GM21529 (cell line): ENCODE results near the gene BEX3.
"Not testable (repeated sequence)": the region's sequence is repeated elsewhere in the genome, so short reads cannot be mapped to it uniquely, and the experiment has no call there.

Source experiments
- ATAC-seq: cut with Tn5 transposase; IDR thresholded peaks from one replicate; pipeline ENCODE4 v1.9.1; 2021; ENCODE audit not compliant: unreplicated experiment

Gene BEX3

DNA sequence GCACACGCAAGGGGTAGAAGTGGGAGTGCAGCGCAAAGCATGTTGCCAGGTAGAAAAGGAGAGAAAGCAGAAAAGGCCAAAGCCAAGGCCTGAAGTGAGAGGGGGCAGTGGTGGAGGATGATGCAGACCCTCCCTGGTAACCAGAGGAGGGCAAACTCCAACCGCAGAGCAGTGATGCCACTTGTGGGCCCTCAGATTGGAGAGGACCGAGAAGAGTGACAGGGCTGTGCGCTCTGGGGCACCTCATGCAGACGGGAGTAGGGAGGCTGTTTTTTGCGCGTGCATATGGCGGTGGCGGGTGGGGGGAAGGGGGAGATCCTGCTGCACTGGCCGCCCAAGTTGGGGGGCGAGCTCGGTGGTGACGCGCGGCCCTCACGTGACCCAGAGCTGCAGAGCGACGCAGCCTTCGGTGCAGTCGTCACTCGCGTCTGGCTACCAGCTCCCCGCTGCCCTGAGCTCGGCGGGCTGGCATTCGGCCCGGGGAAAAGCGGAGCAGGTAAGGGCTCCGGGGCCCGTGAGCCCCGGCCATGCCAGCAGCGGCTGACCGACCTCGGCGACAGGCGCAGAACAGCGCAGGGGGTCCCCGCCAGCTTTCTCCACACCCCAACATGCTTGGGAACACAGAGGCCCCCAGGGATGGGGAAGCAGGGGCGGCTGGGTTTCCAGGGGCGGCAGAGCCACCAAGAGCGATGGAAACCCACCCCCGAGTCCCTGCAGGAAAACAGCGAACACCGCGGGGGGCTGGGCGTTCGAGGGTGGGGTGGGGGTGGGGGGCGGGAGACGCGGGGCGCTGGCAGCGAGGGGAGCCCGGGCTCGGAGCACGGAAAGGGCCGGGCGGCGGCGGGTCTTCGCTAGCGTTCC is at the start of gene BEX3:
Gene BEX3 (plus strand): TSS at position 421 of the 861 bp plus-strand sequence. CDS start 984 bp downstream, outside the sequence.
- no peak for ATAC-seq

- ATAC-seq = no peak
Measured at GRCh38 chrX:103329991-103330390, 46.3 kb upstream of the BEX3 start, which contains the start of gene TCEAL7. Gene TCEAL7, plus strand, starts transcription at chrX:103330239. Its CDS starts 1,165 bp downstream, at chrX:103331404.

GRCh38 chrX:103330681-103331288 is 45.6 kb upstream of the BEX3 start:
- ATAC-seq = no peak

DNA sequence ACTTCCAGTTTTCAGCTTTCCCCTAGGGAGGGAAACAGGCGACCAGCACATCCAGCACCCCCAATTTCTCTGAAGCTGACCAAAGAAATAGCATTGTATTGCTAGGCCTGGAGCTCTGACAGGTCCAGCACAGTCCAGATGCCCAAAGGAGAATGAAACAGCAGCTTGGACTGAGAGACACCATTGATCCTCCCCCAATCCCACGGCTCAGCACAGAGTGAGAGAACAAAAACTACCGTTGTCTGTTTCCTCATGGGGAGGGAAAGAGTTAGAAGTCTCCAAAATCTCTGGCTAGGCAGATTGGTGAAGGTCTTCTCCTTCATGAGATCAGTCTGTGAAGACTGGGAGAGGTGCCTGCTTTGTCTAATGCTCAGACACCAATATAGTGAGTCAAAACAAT is 37.7 kb upstream of the BEX3 start:
- ATAC-seq = no peak

DNA sequence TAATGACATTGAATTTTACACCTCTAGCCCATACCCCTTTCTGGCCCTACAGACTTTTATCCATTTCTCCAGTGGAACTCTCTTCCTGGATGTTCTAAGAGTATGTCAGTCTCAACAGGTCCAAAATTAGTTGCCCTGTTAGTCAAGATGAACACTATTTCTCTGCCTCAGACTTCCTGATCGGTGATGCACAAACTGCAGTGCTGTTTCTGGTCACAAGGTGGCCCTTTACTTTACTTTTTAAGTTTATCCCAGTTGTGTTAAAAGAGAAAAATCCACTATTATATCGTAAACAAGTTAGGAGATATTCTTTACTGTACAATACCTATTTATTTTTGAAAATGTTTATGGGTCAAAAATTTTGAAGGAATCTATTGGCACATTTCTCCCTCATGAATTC is 33.2 kb upstream of the BEX3 start:
- ATAC-seq = peak; percentile 78

DNA sequence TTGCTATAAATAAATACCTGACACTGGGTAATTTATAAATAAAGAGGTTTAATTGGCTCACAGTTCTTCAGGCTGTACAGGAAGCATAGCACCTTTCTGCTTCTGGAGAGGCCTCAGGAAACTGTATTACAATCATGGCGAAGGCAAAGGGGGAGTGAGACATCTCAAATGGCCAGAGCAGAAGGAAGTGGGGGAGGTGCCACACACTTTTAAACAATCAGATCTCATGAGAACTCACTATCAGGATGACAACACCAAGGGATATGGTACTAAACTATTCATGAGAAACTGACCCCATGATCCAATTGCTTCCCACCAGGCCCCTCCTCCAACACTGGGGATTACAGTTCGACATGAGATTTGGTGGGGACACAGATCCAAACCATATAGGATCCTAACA is 31.7 kb upstream of the BEX3 start:
- ATAC-seq = no peak

- ATAC-seq = no peak
Measured at GRCh38 chrX:103347682-103348397, 28.5 kb upstream of the BEX3 start.

- peak; percentile 62 for ATAC-seq
Measured at GRCh38 chrX:103356130-103356798, 20.1 kb upstream of the BEX3 start, which contains the start of gene TCEAL9. Gene TCEAL9, plus strand, starts transcription at chrX:103356506. Its CDS starts 1,179 bp downstream, at chrX:103357685.

- ATAC-seq = peak; percentile 24
Measured at GRCh38 chrX:103356858-103357257, 19.5 kb upstream of the BEX3 start.

- ATAC-seq = no peak
Measured at GRCh38 chrX:103357871-103358270, 18.5 kb upstream of the BEX3 start.

GRCh38 chrX:103359605-103360004 is 16.7 kb upstream of the BEX3 start:
- not testable (repeated sequence) for ATAC-seq

- ATAC-seq = no peak
Measured at GRCh38 chrX:103360092-103360491, 16.2 kb upstream of the BEX3 start.

GRCh38 chrX:103360916-103361315 is 15.4 kb upstream of the BEX3 start:
- no peak for ATAC-seq

DNA sequence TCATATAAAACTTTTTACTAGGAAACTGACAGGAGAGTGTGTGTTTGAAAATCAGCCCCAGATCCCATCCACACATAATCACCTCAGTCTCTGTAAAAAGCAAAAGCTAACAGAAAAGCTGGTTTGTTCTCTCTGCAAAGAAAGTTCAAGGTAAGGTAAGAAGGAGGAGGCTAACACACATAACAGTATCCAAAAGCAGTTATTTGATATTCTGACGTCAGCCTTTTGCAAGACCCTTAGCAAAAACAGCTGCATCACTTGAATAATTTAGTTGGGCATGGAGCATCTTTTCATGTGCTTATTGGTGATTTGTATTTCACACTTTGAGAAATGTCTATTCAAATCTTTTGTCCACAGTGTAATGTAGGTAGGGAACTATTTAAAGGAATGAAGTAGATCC is 14.5 kb upstream of the BEX3 start:
- no peak for ATAC-seq

DNA sequence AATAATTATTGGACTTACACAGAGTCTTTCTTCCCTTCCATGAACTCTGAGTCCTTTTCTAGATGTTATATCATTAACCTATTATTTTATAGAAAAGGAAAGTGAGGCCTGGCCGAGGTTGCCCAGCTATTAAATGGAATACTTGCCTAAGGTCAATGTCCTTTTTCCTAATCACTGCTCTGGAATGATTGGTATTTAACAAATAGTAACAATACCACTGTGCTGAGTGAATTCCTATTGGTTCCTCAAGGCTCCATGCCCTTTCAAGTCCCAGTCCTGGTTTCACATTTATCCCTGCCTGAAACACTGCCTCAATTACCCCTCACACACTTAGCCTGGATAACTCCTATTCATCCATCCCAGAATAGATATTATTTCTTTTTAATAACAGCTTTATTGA is 13.9 kb upstream of the BEX3 start:
- ATAC-seq = no peak

DNA sequence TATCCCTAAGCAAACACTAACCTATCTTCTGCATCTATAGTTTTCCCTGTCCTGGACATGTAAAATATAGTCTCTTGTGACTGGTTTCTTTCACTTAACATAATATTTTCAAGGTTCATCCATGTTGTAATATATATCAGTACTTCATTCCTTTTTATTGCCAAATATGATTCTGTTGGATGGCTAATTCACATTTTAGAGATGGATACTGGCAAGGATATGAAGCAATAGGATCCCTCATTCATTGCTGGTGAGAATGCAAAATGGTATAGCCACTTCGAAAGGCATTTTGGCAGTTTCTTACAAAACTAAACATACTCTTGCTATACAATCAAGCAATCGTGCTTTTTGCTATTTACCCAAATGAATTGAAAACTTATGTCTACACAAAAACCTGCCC is 13.3 kb upstream of the BEX3 start:
- no peak for ATAC-seq

DNA sequence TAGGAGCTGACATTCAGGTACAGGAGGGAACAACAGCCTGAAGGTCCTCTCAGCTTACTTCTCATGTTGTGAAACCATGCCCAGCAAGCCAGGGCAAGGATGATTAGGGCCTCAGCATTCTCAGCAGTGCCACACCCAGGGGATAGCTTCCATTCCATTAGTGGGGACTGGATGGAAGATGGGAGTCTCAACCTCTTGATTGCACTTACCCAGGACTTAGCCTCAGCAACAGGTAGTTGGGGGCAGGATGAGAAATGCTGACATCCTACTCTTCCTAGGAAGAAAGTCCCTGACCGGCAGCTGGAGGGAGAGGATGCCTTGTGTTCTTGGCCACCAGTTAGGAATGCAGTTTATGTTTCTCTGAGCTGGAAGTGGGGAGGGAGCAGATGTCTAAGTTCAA is 8.8 kb upstream of the BEX3 start:
- no peak for ATAC-seq

- no peak for ATAC-seq
Measured at GRCh38 chrX:103369479-103369878, 6.9 kb upstream of the BEX3 start.

DNA sequence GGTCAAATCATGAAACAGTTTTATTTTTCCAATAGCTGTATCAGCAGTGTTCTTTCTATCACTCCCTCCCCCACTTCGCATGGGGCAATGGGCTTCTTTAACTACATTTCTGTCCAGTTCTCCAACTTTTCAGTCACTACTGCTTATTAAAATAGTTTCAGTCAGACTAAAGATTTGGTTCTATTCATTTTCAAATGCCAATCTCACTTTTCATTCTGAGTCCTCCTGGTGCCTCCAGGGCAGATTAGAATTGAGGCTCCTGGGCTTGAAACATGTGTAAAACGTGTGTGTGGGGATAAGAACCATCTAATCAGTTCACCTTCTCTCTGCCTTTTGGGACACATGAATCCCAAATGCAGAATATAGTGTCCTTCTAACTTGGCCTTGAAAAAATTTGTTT is 3.5 kb upstream of the BEX3 start:
- ATAC-seq = no peak

DNA sequence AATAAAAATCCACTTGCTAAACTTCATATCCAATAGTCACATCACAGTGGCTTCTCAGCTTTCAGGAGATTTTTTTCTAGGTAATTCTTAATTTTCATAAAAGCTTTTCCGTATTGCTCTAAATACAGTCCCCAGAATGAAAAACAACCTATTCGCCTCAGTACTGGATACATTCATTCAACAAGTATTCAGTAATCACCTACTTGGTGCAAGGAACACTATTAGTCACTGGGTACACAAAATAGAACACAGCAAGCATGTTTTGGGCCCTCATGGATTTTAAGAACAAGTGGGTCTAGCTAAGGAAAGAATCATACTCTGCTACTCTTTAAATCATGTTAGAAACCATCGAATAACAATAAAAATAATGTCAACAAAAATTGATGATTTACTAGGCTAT is 2.8 kb upstream of the BEX3 start:
- ATAC-seq = no peak

DNA sequence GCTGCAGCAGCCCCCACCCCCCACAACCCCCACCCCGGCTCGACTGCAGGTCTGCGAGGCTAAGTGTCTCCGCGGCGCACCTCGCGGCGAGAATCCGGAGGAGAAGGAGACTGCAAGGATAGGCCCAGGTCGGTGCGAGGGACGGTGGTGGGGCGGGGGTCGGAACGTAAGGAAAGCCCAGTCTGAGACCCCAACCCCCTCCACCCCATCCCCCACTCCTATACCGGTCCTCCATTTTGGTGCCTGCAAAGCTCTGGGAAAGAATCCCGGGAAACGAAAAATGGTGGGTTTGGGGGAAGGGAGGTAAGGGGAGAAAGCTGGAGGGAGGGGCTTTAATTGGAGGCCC is 614 bp downstream of the BEX3 start:
- no peak for ATAC-seq
